Thoracic aorta (tissue), 2 donors: ENCODE measurements around the gene ALDH1L1. TPM values are rescaled to one million over a fixed set of nuclear protein-coding genes. Genes with fewer than 3 reads are reported as not detected.

Experiments used
- ATAC-seq: fragments of 150-250 bp; one replicate; pipeline ENCODE4 v1.8.0; 2017; ENCODE audit warnings: low read depth; ENCODE audit not compliant: insufficient number of reproducible peaks, low FRiP score
- DNase-seq: peaks from one replicate; pipeline ENCODE4 v3.0.0-alpha.2; 2020; ENCODE audit warnings: low spot score
- H3K27ac ChIP-seq, 2 donors: fragments of 200-600 bp; sonication (generic); 1 replicate in 1 of 2; 2 replicates in 1 of 2; pipeline ENCODE4 v1.5.1; 2016; ENCODE audit warnings: mild to moderate bottlenecking in 2 of 2, moderate library complexity in 2 of 2
- H3K27me3 ChIP-seq: fragments of 200-600 bp; sonication (generic); replicated peaks from 2 replicates; pipeline ENCODE4 v1.6.0; 2016; ENCODE audit warnings: mild to moderate bottlenecking; ENCODE audit not compliant: insufficient read depth
- H3K36me3 ChIP-seq: fragments of 200-600 bp; sonication (generic); one replicate; pipeline ENCODE4 v1.5.1; 2016
- H3K4me1 ChIP-seq, 2 donors: fragments of 200-600 bp; sonication (generic); 1 replicate in 1 of 2; 2 replicates in 1 of 2; pipeline versions ENCODE4 v1.5.1 to v1.6.0; 2016; ENCODE audit warnings: low read depth in 2 of 2, mild to moderate bottlenecking in 1 of 2; ENCODE audit not compliant: control insufficient read depth in 1 of 2
- H3K4me3 ChIP-seq: fragments of 200-600 bp; sonication (generic); 2 replicates; pipeline ENCODE4 v1.5.1; 2016; ENCODE audit warnings: mild to moderate bottlenecking
- H3K9me3 ChIP-seq: fragments of 200-600 bp; sonication (generic); 2 replicates; pipeline ENCODE4 v1.5.1; 2016
- total RNA-seq, 2 donors: library from RNA; depleted of rRNA; stranded (reverse); fragments of >200 nt; gene quantifications; one replicate each; pipeline versions ENCODE4 v1.1.0 to v1.2.3, GENCODE V29; 2016
- TF ChIP-seq, protein P1 (sequence below): fragments of 200-600 bp; sonication (generic); IDR thresholded peaks from one replicate; pipeline ENCODE4 v1.5.1; 2019; ENCODE audit warnings: antibody characterized with exemption

Gene ALDH1L1
- total RNA-seq, 2 donors from 2014 or later: 50.2 to 62.5 TPM

DNA sequence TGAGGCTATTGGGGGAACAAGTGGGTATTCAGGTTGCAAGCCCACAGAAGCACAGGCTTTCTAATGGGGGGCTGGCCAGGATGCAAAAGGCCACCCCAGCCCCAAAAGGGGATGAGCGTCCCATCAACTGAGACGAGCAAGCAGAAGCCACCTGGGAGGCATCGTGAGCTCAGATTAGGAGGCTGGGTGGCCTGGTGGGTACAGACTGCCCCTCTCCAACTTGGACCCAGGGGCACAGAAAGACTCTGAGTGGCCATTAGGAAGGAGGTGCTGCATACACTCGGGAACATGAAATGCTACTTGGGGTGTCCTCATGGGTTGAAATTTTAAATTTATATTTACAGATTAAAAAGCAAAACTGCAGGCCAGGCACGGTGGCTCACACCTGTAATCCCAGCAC, 125.5 kb downstream of the ALDH1L1 start:
- no peak for DNase-seq

GRCh38 chr3:126053949-126054569, 126.3 kb downstream of the ALDH1L1 start:
- Histone ChIP-seq H3K27me3 (no peaks in the 10 kb centered on the region), H3K4me1 (peaks cover 0 to 8% of the 10 kb centered on the region in 2 donors), H3K9me3 (no peaks in the 10 kb centered on the region), H3K36me3 (peaks cover 4% of the 10 kb centered on the region), H3K4me3 (no peak overlapping the region), H3K27ac (no peak overlapping the region)
- DNase-seq: no peak
- ATAC-seq: no peak
- TF ChIP-seq, protein P1, sequence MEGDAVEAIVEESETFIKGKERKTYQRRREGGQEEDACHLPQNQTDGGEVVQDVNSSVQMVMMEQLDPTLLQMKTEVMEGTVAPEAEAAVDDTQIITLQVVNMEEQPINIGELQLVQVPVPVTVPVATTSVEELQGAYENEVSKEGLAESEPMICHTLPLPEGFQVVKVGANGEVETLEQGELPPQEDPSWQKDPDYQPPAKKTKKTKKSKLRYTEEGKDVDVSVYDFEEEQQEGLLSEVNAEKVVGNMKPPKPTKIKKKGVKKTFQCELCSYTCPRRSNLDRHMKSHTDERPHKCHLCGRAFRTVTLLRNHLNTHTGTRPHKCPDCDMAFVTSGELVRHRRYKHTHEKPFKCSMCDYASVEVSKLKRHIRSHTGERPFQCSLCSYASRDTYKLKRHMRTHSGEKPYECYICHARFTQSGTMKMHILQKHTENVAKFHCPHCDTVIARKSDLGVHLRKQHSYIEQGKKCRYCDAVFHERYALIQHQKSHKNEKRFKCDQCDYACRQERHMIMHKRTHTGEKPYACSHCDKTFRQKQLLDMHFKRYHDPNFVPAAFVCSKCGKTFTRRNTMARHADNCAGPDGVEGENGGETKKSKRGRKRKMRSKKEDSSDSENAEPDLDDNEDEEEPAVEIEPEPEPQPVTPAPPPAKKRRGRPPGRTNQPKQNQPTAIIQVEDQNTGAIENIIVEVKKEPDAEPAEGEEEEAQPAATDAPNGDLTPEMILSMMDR: no peak

More for the DNA sequence above, 125.5 kb downstream of the ALDH1L1 start:
- Histone ChIP-seq H3K27me3 (no peaks in the 10 kb centered on the region), H3K4me1 (peaks cover 0 to 15% of the 10 kb centered on the region in 2 donors), H3K27ac (no peak overlapping the region), H3K9me3 (no peaks in the 10 kb centered on the region), H3K36me3 (peaks cover 4% of the 10 kb centered on the region), H3K4me3 (no peak overlapping the region)
- TF ChIP-seq, protein P1: no peak
- no peak for ATAC-seq

Other genes with a start within 250 kb of the ALDH1L1 start
- gene ROPN1B, start 211.4 kb downstream of the ALDH1L1 start, total RNA-seq: not detected
- gene SLC41A3, start 96.5 kb downstream of the ALDH1L1 start, total RNA-seq: 100 to 1,000 TPM in 1 of 2 donors, 10 to 100 TPM in 1; 70.9 to 106 TPM
- gene KLF15, start 176.8 kb upstream of the ALDH1L1 start, total RNA-seq: 10 to 100 TPM; 55.7 to 90.2 TPM
- gene CFAP100, start 214.3 kb upstream of the ALDH1L1 start, total RNA-seq: not detected